GM10847 (cell line): ENCODE measurements around the gene RNF180.

Experiments
- POLR2A ChIP-seq: IDR thresholded peaks from 2 replicates; pipeline ENCODE4 v1.6.1; 2011; ENCODE audit not compliant: insufficient read length; ENCODE audit errors: extremely low read depth

Gene RNF180

DNA sequence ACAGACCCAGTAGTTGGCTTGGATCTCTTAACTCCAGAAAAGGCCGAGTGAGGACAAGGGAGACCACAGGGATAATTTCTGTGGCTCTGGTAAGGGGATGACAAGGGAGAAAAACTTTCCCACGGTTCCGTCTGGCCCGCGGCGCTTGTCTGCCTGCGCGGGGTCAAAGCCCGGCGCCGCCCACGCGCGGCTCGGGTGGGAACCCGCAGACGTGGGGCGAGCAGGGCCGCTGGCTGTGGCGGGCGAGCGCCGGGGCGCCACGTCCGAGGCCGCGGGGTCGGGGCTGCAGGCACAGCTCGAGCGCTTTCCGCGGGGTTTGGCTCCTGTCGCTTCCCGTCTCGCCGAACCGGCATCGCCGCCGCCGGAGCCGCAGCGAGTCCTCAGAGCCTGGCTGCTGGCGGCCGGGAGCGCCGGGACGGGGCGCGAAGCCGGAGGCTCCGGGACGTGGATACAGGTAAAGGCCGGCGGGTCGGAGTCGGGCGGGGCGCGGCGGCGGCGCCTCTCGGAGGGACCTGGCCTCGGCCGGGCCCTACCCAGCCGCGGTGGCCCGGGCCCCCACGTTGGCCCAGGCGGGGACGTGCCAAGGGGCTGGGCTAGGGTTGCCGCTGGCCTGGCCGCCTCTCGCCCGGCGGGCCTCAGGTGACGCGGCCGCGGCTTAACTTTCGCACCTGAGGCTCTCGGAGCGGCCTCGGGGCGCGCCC lies at the start of gene RNF180:
Gene RNF180, plus strand, starts transcription at position 344 of the 701 bp plus-strand sequence. CDS start 34,965 bp downstream, outside the sequence.
- no peak for TF ChIP-seq POLR2A

DNA sequence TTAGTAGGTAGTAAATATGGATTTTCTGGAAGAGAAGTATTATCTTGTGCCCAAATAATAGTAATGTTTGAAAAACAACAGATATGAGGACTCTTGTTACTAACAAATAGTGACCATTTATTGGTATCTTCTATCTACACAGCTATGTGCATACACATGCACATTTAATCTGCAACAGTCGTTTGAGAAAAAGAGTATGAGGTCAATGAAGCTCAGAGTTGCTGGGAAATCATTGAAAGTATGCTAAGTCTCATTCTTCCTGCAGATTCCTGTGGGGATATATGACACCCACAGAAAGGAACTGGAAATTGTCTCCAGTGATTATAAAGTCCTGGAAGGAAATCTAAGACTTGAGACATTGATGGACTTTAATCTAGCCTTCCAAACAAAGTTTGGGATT lies 40.1 kb upstream of the RNF180 start:
- no peak for TF ChIP-seq POLR2A

- no peak for TF ChIP-seq POLR2A
Measured at GRCh38 chr5:64126202-64126741, 39.4 kb upstream of the RNF180 start.

DNA sequence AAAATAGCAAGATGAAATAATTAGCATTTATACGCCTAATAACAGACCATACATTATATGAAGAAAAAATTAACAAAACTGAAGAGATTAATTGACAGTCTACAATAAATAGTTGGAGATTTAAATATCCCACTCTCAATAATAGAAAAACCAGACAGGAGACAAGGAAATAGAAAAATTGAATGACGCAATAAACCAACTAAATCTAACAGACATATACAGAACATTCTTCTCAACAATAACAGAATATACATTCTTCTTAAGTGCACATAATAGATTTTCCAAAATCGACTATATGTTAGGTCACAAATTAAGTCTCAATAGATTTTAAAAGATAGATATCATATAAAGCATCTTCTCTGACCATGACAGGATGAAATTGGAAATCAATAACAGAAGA lies 25.6 kb upstream of the RNF180 start:
- no peak for TF ChIP-seq POLR2A

DNA sequence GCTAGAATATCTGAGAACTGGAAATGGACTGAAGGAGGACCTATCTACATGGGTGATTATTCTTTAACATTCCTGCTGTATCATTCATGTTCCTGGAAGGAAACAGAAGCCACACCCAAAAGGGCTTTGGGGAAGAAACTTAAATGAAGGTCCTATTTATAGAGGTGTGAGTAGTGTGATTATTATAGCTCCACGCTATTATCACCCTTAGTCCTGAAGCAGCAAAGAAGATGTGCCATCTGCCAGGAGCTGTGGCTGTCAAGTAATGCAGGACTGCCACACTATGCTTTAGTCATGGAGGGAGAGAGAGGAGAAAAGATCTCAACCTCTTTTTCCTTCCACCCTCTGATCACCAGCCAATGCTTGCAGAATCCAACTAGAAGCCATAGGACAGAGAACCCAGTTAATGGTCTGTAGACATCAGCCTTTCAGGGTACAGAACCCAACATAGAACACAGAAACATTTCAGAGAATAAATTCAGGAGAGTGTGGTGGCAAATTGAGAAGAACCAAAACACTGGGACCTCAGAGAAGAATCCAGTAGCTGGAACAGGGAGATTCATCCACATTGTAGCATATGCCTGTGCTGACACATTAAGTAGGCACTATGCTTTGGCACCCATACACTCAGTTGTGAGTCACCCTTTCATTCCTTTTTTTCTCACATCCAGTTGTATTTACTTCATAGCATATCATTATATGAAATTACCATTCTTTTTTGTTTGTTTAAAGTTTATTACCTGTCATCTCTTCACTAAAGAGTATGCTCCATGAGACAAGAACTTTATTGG lies 21.0 kb upstream of the RNF180 start:
- no peak for TF ChIP-seq POLR2A

GRCh38 chr5:64145216-64145895 lies 20.3 kb upstream of the RNF180 start:
- TF ChIP-seq POLR2A, result no peak

GRCh38 chr5:64147379-64147778 lies 18.3 kb upstream of the RNF180 start:
- TF ChIP-seq POLR2A, result no peak

DNA sequence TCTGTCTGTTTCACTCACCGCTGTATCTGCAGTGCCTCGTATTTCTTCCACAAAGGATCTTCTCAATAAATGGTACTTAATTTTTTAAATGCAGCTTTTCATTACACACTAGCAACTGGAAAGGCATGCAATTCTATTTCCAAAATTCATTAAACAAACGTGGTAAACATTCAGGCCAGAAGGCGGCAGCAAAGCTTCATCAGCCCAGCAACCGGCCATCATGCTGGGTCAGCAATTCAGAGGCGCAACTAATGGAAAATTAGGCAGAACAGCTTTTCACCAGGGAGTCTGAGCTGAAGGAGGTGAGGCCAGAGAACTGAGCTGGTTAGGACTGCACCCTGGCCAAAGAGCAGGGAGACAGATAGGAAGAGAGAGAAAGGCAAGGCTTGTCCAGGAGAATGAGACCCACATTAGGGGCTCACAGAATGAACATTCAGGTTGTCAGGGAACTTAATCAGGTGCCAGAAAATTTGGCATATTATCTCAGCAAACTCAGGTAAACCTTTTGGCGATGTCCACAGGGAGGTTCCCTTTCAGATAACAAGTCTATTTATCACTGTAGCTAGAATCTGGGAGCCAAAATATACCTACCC lies 17.7 kb upstream of the RNF180 start:
- no peak for TF ChIP-seq POLR2A

- no peak for TF ChIP-seq POLR2A
Measured at GRCh38 chr5:64149268-64149667, 16.4 kb upstream of the RNF180 start.

DNA sequence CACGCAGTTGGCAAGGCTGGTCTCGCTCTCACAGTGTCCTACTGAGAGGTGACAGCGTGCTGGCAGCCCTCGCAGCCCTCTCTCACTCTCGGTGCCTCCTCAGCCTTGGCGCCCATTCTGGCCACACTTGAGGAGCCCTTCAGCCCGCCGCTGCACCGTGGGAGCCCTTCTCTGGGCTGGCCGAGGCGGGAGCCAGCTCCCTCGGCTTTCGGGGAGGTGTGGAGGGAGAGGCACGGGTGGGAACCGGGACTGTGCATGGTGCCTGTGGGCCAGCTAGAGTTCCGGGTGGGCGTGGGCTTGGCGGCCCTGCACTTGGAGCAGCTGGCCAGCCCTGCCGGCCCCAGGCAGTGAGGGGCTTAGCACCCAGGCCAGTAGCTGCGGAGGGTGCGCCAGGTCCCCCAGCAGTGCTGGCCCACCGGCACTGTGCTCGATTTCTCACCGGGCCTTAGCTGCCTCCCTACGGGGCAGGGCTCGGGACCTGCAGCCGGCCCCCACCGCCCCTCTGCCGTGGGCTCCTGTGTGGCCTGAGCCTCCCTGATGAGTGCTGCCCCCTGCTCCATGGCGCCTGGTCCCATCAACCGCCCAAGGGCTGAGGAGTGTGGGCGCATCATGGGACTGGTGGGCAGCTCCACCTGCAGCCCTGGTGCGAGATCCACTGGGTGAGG lies 15.7 kb upstream of the RNF180 start:
- TF ChIP-seq POLR2A, result no peak

GRCh38 chr5:64156261-64156660 lies 9.4 kb upstream of the RNF180 start:
- TF ChIP-seq POLR2A, result no peak

GRCh38 chr5:64158827-64159226 lies 6.8 kb upstream of the RNF180 start:
- TF ChIP-seq POLR2A, result no peak

DNA sequence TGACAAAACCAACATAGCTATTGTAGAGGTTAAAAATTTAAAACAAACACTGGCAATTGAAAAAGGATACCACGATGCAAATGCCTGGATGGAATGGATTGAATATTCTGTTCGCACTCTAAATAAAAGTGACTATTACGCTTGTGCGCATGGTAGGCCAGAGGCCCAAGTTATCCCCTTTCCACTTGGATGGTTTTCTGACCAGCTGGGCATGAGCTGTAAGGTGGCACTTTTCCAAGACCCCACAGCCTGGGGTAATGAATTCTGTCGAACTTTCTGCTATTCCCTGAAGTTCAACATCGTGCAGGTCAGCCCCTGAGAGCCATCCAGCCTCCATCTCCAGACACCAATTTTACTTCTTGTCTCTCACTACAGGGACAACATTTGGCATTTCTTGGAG lies 5.4 kb upstream of the RNF180 start:
- TF ChIP-seq POLR2A, result no peak

DNA sequence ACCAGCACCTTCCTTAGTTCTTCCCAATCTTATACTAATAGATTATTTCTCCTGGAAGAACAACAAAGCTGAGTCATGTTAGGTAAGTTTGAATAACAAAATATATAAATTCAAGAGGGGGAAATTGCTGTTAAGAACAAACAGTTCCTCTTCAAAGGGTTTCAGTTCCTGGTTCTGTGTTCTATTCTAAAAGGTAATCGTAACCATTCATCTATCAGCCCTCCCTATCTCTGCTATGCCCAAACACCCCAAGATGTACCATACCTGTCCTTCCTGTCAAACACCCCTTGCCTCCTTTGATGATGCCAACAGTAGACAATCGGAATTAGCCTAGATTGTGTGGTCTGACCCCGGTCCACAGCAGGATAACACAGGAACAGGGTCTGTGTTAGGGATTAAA lies 4.2 kb upstream of the RNF180 start:
- TF ChIP-seq POLR2A, result no peak

- TF ChIP-seq POLR2A, result no peak
Measured at GRCh38 chr5:64163135-64163534, 2.5 kb upstream of the RNF180 start.
